ENCODE results near the gene COMMD1.
"Not testable (repeated sequence)": the region's sequence is repeated elsewhere in the genome, so short reads cannot be mapped to it uniquely, and the experiment has no call there.

Gene COMMD1

GRCh38 chr2:62030902-62031301 is 125.4 kb downstream of the COMMD1 start:
- DNase-seq (ENCODE audit: low spot score), result no peak

GRCh38 chr2:62032096-62032495 is 126.6 kb downstream of the COMMD1 start:
- no peak for DNase-seq (ENCODE audit: low spot score)

GRCh38 chr2:62034715-62035114 is 129.2 kb downstream of the COMMD1 start:
- DNase-seq (ENCODE audit: low spot score), result no peak

- DNase-seq (ENCODE audit: low spot score), result no peak
Measured at GRCh38 chr2:62036229-62036628, 130.8 kb downstream of the COMMD1 start.

GRCh38 chr2:62036761-62037250 is 131.3 kb downstream of the COMMD1 start:
- DNase-seq (ENCODE audit: low spot score), result no peak

- DNase-seq (ENCODE audit: low spot score), result peak; percentile 62
Measured at GRCh38 chr2:62038975-62039771, 133.7 kb downstream of the COMMD1 start.

- DNase-seq (ENCODE audit: low spot score), result no peak
Measured at GRCh38 chr2:62040926-62041325, 135.5 kb downstream of the COMMD1 start.

- not testable (repeated sequence) for DNase-seq (ENCODE audit: low spot score)
Measured at GRCh38 chr2:62041701-62042385, 136.4 kb downstream of the COMMD1 start.

GRCh38 chr2:62042400-62042799 is 136.9 kb downstream of the COMMD1 start:
- DNase-seq (ENCODE audit: low spot score), result no peak

GRCh38 chr2:62042944-62043343 is 137.5 kb downstream of the COMMD1 start:
- DNase-seq (ENCODE audit: low spot score), result no peak

- DNase-seq (ENCODE audit: low spot score), result no peak
Measured at GRCh38 chr2:62045017-62045543, 139.6 kb downstream of the COMMD1 start.

- no peak for DNase-seq (ENCODE audit: low spot score)
Measured at GRCh38 chr2:62046141-62046540, 140.7 kb downstream of the COMMD1 start.

- no peak for DNase-seq (ENCODE audit: low spot score)
Measured at GRCh38 chr2:62050456-62051045, 145.1 kb downstream of the COMMD1 start.

- DNase-seq (ENCODE audit: low spot score), result no peak
Measured at GRCh38 chr2:62054029-62054791, 148.7 kb downstream of the COMMD1 start.

- no peak for DNase-seq (ENCODE audit: low spot score)
Measured at GRCh38 chr2:62054916-62055450, 149.5 kb downstream of the COMMD1 start.

GRCh38 chr2:62055724-62056336 is 150.4 kb downstream of the COMMD1 start:
- no peak for DNase-seq (ENCODE audit: low spot score)

- DNase-seq (ENCODE audit: low spot score), result no peak
Measured at GRCh38 chr2:62056341-62056740, 150.9 kb downstream of the COMMD1 start.

GRCh38 chr2:62065243-62065642 is 159.8 kb downstream of the COMMD1 start:
- no peak for DNase-seq (ENCODE audit: low spot score)

- DNase-seq (ENCODE audit: low spot score), result no peak
Measured at GRCh38 chr2:62071126-62071598, 165.7 kb downstream of the COMMD1 start.

- no peak for DNase-seq (ENCODE audit: low spot score)
Measured at GRCh38 chr2:62071760-62072680, 166.5 kb downstream of the COMMD1 start.
